HepG2 (cell line): Measurements from ENCODE around the gene KSR1. TPM values are rescaled to one million over a fixed set of nuclear protein-coding genes. Genes with fewer than 3 reads are reported as not detected.

Experiments used
- CBX2 ChIP-seq, 2 experiments: fragments of 200-600 bp in 1 of 2; sonication (generic); formaldehyde crosslinking in 1 of 2; IDR thresholded peaks; 2 replicates each; pipeline versions ENCODE4 v1.7.0 to v1.8.1; 2018 to 2022; ENCODE audit warnings: low read depth in 2 of 2, low read length in 1 of 2, mild to moderate bottlenecking in 1 of 2, missing genetic modification reagents in 1 of 2
- GABPA ChIP-seq, 2 experiments: IDR thresholded peaks; 2 replicates each; pipeline ENCODE4 v1.6.1; 2011 to 2016; ENCODE audit warnings: low read depth in 2 of 2, low read length in 1 of 2, missing biosample characterization in 1 of 2, missing genetic modification characterization in 1 of 2
- GFI1 ChIP-seq: sonication (generic); formaldehyde crosslinking; IDR thresholded peaks from 2 replicates; pipeline ENCODE4 v1.5.0; 2020; ENCODE audit warnings: missing genetic modification reagents, mild to moderate bottlenecking, borderline replicate concordance
- HCFC1 ChIP-seq: fragments of 150-350 bp; IDR thresholded peaks from 2 replicates; pipeline ENCODE4 v1.6.1; 2014; ENCODE audit warnings: low read depth, low read length
- HDAC1 ChIP-seq: sonication (generic); formaldehyde crosslinking; IDR thresholded peaks from 2 replicates; pipeline ENCODE4 v1.5.1; 2020; ENCODE audit warnings: mild to moderate bottlenecking, missing genetic modification reagents
- IRF2 ChIP-seq: IDR thresholded peaks from 2 replicates; pipeline ENCODE4 v1.6.1; 2018; ENCODE audit warnings: missing genetic modification reagents, missing compliant biosample characterization
- ISX ChIP-seq: sonication (generic); formaldehyde crosslinking; conservative IDR thresholded peaks from 2 replicates; pipeline ENCODE4 v1.5.0; 2020; ENCODE audit warnings: missing genetic modification reagents
- KLF16 ChIP-seq, 2 experiments: sonication (generic) in 1 of 2; formaldehyde crosslinking in 1 of 2; IDR thresholded peaks; 2 replicates each; pipeline versions ENCODE4 v1.6.1 to v1.8.0; 2016 to 2023; ENCODE audit warnings: missing genetic modification reagents in 2 of 2, missing compliant biosample characterization in 1 of 2
- NCOA5 ChIP-seq: sonication (generic); formaldehyde crosslinking; IDR thresholded peaks from 2 replicates; pipeline ENCODE4 v1.4.0; 2020; ENCODE audit warnings: missing genetic modification reagents
- SALL1 ChIP-seq: sonication (generic); formaldehyde crosslinking; IDR thresholded peaks from 2 replicates; pipeline ENCODE4 v1.8.0; 2022; ENCODE audit warnings: mild to moderate bottlenecking, missing genetic modification reagents
- SOX6 ChIP-seq, 2 experiments: fragments of 450-650 bp in 1 of 2; sonication (generic) in 1 of 2; formaldehyde crosslinking in 1 of 2; IDR thresholded peaks; 2 replicates each; pipeline versions ENCODE4 v1.4.0 to v1.6.1; 2017 to 2020; ENCODE audit warnings: antibody characterized with exemption in 1 of 2, mild to moderate bottlenecking in 1 of 2, missing genetic modification reagents in 1 of 2
- ZBTB2 ChIP-seq: sonication (generic); formaldehyde crosslinking; IDR thresholded peaks from 2 replicates; pipeline ENCODE4 v1.8.0; 2022; ENCODE audit warnings: low read depth, missing genetic modification reagents
- ZFX ChIP-seq: sonication (generic); formaldehyde crosslinking; IDR thresholded peaks from 2 replicates; pipeline ENCODE4 v1.4.0; 2020; ENCODE audit warnings: mild to moderate bottlenecking, low read depth, missing genetic modification reagents, moderate library complexity
- ZFY ChIP-seq: sonication (generic); formaldehyde crosslinking; IDR thresholded peaks from 2 replicates; pipeline ENCODE4 v1.4.0; 2020; ENCODE audit warnings: missing genetic modification reagents
- ZNF138 ChIP-seq: sonication (generic); formaldehyde crosslinking; IDR thresholded peaks from 2 replicates; pipeline ENCODE4 v1.5.0; 2020; ENCODE audit warnings: mild to moderate bottlenecking, low read depth, missing genetic modification reagents
- ZNF441 ChIP-seq: sonication (generic); formaldehyde crosslinking; IDR thresholded peaks from 2 replicates; pipeline ENCODE4 v1.7.0; 2021; ENCODE audit warnings: missing genetic modification reagents, borderline replicate concordance
- ZNF558 ChIP-seq: sonication (generic); formaldehyde crosslinking; IDR thresholded peaks from 2 replicates; pipeline ENCODE4 v1.9.0; 2022; ENCODE audit warnings: mild to moderate bottlenecking, missing genetic modification reagents, borderline replicate concordance
- ZNF691 ChIP-seq: sonication (generic); formaldehyde crosslinking; IDR thresholded peaks from 2 replicates; pipeline ENCODE4 v1.4.0; 2020; ENCODE audit warnings: missing genetic modification reagents, low read depth, mild to moderate bottlenecking, borderline replicate concordance
- ZNF720 ChIP-seq: sonication (generic); formaldehyde crosslinking; IDR thresholded peaks from 2 replicates; pipeline ENCODE4 v1.4.0; 2020; ENCODE audit warnings: missing genetic modification reagents
- ZNF749 ChIP-seq: sonication (generic); formaldehyde crosslinking; IDR thresholded peaks from 2 replicates; pipeline ENCODE4 v1.8.0; 2022; ENCODE audit warnings: mild to moderate bottlenecking, missing genetic modification reagents, moderate library complexity, borderline replicate concordance
- ZNF770 ChIP-seq: sonication (generic); formaldehyde crosslinking; IDR thresholded peaks from 2 replicates; pipeline ENCODE4 v1.5.0; 2020; ENCODE audit warnings: mild to moderate bottlenecking, missing genetic modification reagents
- ZNF800 ChIP-seq: sonication (generic); formaldehyde crosslinking; IDR thresholded peaks from 2 replicates; pipeline ENCODE4 v1.4.0; 2020; ENCODE audit warnings: missing genetic modification reagents
- polyA plus RNA-seq, 8 experiments: library from polyadenylated mRNA; depleted of rRNA in 3 of 8; stranded (reverse) in 7 of 8; unstranded in 1 of 8; fragments of >200 nt; fragmentation: Illumina TruSeq in 4 of 8; extraction: Trizol in 4 of 8; gene quantifications; 2 replicates each; pipeline versions ENCODE4 v1.2.1 to v1.2.3, GENCODE V29; 2011 to 2016; ENCODE audit warnings: low read depth in 4 of 8, missing spikeins in 1 of 8, mixed read lengths in 1 of 8; ENCODE audit not compliant: insufficient read depth in 1 of 8
- total RNA-seq, 5 experiments: library from RNA; depleted of rRNA; stranded (reverse); fragments of >200 nt; fragmentation: Illumina TruSeq; extraction: Trizol; gene quantifications; 2 replicates each; pipeline ENCODE4 v1.2.3, GENCODE V29; 2016; ENCODE audit warnings: low read depth in 1 of 5

KSR1 gene
- total and polyA plus RNA-seq, 2 of the 13 experiments (the other 11 are each of a cell fraction or from before 2014, with no cell fraction given): 10.1 to 16.6 TPM

- peak; percentile 32; the same call in 1 of the 2 replicates for TF ChIP-seq GFI1
- TF ChIP-seq KLF16 (CRISPR knock-in tag; IDR thresholded peaks at IDR 0.05): peak in 1 of 2 experiments; percentile 43; a peak in 1 of 4 replicates
- 0 out of 2 replicates have a peak, but pooled peaks have one; percentile 30 for TF ChIP-seq ZNF691
- TF ChIP-seq ZNF770 (CRISPR knock-in tag): peak; percentile 46; the same call in 1 of the 2 replicates
- TF ChIP-seq IRF2 (CRISPR knock-in tag): peak; percentile 59; the same call in 1 of the 2 replicates
- 0 out of 2 replicates have a peak, but pooled peaks have one; percentile 27 for TF ChIP-seq ZNF558 (CRISPR knock-in tag)
- no peak for TF ChIP-seq ZNF138
- peak; percentile 56 for TF ChIP-seq ZFX (CRISPR knock-in tag)
- TF ChIP-seq ZFY (CRISPR knock-in tag): peak; percentile 63
- TF ChIP-seq ZNF441: 0 out of 2 replicates have a peak, but pooled peaks have one; percentile 20
- no peak for TF ChIP-seq SOX6 (IDR thresholded peaks at IDR 0.05)
- peak; percentile 11; the same call in 1 of the 2 replicates for TF ChIP-seq SOX6 (CRISPR knock-in tag; IDR thresholded peaks at IDR 0.05)
- TF ChIP-seq HDAC1 (CRISPR knock-in tag): peak; percentile 48
- TF ChIP-seq GABPA (IDR thresholded peaks at IDR 0.05; ENCODE audit: low read depth, low read length): peak; percentile 34
- TF ChIP-seq GABPA (CRISPR knock-in tag; IDR thresholded peaks at IDR 0.05; ENCODE audit: low read depth): no peak
- no peak for TF ChIP-seq SALL1
- 0 out of 2 replicates have a peak, but pooled peaks have one; percentile 12 for TF ChIP-seq ZNF800 (CRISPR knock-in tag)
- TF ChIP-seq ZBTB2 (CRISPR knock-in tag): peak; percentile 75; the same call in 1 of the 2 replicates
- no peak for TF ChIP-seq ISX (CRISPR knock-in tag)
- no peak for TF ChIP-seq ZNF720 (CRISPR knock-in tag)
- TF ChIP-seq CBX2 (IDR thresholded peaks at IDR 0.05; ENCODE audit: low read depth, low read length): no peak
- TF ChIP-seq CBX2 (CRISPR knock-in tag; IDR thresholded peaks at IDR 0.05; ENCODE audit: low read depth): no peak
- no peak for TF ChIP-seq NCOA5 (CRISPR knock-in tag)
- 0 out of 2 replicates have a peak, but pooled peaks have one; percentile 23 for TF ChIP-seq ZNF749 (CRISPR knock-in tag)
- peak; percentile 79 for TF ChIP-seq HCFC1
These were observed at the start of gene KSR1 (continued) for GRCh38 chr17:27455914-27456680.
